Measurements from ENCODE around the gene SDK1.

SDK1 gene

GRCh38 chr7:3300651-3301448, at the start of gene SDK1:
Gene SDK1 (plus strand): TSS chr7:3301252. CDS start chr7:3301587, 335 bp downstream.
- DNase-seq, result peak; percentile 69 to 95

GRCh38 chr7:3254718-3255117, 46.3 kb upstream of the SDK1 start:
- no peak for DNase-seq

GRCh38 chr7:3259711-3260400, 41.2 kb upstream of the SDK1 start:
- DNase-seq, result no peak

GRCh38 chr7:3260401-3260715, 40.7 kb upstream of the SDK1 start:
- no peak for DNase-seq

- no peak for DNase-seq
These were observed 36.2 kb upstream of the SDK1 start for GRCh38 chr7:3264693-3265339.

DNA sequence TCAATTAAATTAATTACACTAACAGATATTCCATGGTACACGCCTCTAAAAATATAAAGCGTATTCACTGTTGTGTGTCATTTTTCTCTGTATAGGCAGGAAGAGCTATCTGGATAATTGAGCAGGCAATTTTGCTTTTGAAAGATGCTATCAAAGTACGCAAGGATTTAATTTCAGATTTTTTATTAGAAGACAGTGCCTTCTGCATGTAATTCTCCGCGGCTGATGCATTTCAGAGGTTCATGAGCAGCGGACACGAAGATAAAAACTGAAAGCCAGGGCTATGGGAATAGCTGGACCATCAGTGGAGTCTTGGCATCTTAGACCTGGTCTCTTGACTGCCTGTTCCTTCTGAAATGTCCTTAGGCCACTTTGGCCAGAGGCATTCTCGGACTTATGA, 35.7 kb upstream of the SDK1 start:
- no peak for DNase-seq

DNA sequence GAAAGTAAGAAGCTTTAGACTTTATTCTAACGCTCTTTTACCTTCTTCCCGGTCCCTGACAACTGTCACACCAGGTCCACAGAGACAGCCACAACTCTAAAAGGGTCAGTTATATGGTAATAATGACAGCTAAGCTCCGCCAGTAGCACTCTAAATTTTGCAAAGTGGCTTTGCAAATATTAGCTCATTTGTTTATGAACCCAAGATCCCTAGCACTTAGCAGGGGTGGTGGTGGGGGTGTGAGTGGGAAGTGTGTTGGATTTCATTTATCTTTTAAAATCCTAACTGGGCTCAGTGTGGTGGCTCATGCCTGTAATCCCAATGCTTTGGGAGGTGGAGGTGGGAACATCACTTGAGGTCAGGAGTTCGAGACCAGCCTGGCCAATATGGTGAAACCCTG, 34.8 kb upstream of the SDK1 start:
- peak; percentile 28 to 63 for DNase-seq

GRCh38 chr7:3267966-3268690, 32.9 kb upstream of the SDK1 start:
- DNase-seq, result no peak

DNA sequence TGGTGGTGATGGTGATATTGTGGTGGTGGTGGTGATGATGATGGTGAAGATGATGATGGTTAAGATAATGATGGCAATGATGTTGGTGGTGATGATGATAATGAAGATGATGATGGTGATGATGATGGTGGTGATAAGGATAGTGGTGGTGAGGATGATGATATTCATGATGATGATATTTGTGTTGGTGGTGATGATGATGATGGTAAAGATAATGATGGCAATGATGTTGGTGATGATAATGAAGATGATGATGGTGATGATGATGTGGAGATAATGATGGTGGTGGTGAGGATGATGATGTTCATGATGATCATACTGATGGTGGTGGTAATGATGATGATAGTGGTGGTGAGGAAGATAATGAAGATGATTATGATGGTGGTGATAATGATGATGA, 30.7 kb upstream of the SDK1 start:
- DNase-seq, result no peak

- DNase-seq, result no peak
These were observed 29.8 kb upstream of the SDK1 start for GRCh38 chr7:3271298-3271697.

- no peak for DNase-seq
These were observed 28.3 kb upstream of the SDK1 start for GRCh38 chr7:3272691-3273141.

- no peak for DNase-seq
These were observed 26.9 kb upstream of the SDK1 start for GRCh38 chr7:3274131-3274530.

DNA sequence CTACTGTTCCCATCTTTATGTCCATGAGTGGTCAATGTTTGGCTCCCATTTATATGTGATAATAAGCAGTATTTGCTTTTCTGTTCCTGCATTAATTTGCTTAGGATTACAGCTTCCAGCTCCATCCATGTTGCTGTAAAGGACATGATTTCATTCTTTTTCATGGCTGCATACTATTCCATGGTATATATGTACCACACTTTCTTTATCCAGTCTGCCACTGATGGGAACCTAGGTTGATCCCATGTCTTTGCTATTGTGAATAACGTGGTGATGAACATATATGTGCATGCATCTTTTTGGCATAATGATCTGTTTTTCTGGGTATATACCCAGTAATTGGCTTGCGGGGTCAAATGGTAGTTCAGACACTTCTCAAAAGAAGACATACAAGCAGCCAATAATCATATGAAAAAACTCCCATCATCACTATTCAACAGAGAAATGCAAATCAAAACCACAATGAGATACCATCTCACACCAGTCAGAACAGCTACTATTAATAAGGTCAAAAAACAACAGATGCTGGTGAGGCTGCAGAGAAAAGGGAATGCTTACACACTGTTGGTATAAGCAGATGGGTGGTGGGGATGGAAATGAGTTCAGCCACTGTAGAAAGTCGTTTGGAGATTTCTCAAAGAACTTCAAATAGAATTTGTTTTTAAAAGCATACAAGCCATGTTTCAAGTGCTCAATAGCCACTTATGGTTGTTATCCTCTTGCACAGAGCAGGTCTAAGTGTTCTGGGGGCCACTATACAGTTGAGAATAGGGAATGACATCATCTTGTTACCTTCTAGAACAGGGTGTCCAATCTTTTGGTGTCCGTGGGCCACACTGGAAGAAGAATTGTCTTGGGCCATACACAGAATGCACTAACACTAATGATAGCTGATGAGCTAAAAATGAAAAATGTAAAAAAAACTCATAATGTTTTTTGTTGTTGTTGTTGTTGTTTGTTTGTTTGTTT, 23.2 kb upstream of the SDK1 start:
- DNase-seq, result peak; percentile 89 to 94

DNA sequence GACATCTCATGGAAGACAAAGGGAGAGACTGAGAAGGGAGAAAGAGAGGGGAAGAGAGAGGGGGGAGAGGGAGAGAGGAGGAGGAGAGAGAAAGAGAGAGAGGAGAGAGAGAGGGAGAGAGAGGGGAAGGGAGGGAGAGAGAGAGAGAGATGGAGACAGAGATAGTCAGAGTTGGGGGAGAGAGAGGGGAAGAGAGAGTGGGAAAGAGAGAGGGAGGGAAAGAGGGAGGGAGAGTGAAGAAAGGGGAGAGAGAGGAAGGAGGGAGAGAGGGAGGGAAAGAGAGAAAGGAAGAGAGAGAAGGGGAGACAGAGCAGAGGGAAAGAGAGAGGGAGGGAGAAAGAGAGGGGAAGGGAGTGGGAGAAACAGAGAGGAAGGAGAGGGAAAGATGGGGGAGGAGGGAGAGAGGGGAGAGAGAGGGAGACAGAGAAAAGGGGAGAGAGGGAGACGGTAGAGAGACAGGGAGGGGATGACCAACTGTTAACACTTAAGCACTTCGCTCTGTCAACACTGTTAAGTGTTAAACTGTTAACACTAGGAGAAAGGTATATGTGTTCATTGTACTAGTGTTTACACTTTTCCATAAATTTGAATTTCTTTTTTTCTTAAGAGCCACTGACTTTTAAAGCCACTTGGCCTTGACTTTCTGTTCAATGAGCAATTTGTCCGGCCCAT, 21.8 kb upstream of the SDK1 start:
- peak in 1 of 2 experiments; percentile 36 for DNase-seq

- no peak for DNase-seq
These were observed 20.6 kb upstream of the SDK1 start for GRCh38 chr7:3280445-3280844.

DNA sequence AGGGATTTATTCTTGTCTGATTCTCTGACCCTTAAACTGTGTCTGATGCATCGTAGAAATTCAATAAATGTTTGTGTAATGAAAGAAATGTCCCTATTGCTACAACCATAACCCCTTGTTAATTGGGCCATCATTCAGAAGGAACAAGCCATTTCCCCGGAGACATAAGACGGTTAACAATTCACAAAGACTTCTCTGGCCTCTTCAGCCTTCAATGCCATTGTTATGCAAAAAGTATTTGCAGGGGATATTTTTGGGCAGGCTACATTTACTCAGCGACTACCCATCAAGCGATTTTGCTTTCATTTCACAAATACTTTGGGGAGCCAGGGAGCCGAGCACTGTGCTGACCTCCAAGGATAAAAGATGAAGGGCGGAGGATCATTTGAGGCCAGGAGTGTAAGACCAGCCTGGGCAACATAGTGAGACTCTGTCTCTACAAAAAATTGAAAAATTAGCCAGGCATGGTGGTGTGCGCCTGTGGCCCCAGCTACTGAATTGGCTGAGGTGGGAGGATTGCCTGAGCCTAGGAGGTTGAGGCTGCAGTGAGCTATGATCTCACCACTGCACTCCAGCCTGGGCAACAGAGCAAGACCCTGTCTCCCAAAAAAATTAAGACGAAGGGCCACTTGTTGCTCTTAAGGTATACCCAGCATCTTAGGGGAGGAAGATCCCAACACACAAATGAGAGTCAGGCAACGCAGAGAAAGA, 20.0 kb upstream of the SDK1 start:
- DNase-seq, result no peak

- DNase-seq, result no peak
These were observed 18.6 kb upstream of the SDK1 start for GRCh38 chr7:3282457-3282856.

DNA sequence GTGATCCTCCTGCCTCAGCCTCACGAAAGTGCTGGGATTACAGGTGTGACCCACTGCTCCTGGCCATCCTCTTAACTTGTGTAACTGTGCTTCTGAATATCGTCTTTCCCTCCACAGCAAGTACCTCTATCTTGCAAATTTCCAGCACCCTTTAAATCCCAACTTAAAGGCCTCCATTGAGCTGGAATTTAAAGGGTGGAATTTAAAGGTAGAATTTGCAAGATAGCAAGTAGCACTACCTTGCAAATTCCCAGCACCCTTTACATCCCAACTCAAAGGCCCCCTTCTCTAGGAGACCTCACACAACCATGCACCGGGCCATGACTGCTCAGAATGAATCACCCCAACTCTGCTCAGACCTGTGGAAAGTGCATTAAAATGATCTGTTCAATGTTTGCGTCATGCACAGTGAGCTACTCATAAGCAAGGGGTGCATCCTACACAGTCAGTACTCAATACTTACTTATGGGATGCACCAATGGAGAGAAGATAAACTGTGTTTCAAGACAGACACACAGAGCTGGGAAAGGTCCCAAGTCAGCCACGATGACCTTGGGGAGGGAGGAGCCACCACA, 17.8 kb upstream of the SDK1 start:
- no peak for DNase-seq

GRCh38 chr7:3285652-3286051, 15.4 kb upstream of the SDK1 start:
- no peak for DNase-seq

GRCh38 chr7:3289996-3290395, 11.1 kb upstream of the SDK1 start:
- no peak for DNase-seq
